Esophagus muscularis mucosa (tissue), 3 donors: ENCODE results near the gene EDA.

ENCODE experiments used
- CTCF ChIP-seq, 3 experiments: fragments of 200-600 bp in 2 of 3; fragments of 450-650 bp in 1 of 3; sonication (generic) in 2 of 3; IDR thresholded peaks; one replicate each; pipeline ENCODE4 v1.5.1; 2017 to 2019; ENCODE audit warnings: antibody characterized with exemption in 3 of 3, mild to moderate bottlenecking in 2 of 3, moderate library complexity in 1 of 3
- POLR2A ChIP-seq: fragments of 450-650 bp; IDR thresholded peaks from one replicate; pipeline ENCODE4 v1.6.1; 2017; ENCODE audit warnings: antibody characterized with exemption, moderate library complexity, mild to moderate bottlenecking, low read depth

- TF ChIP-seq CTCF (IDR thresholded peaks at IDR 0.05) = no peak
- no peak for TF ChIP-seq POLR2A
Measured at GRCh38 chrX:69607616-69608015, 8.3 kb upstream of the EDA start.
